ENCODE measurements around the gene PKN3. TPM values are rescaled to one million over a fixed set of nuclear protein-coding genes. Genes with fewer than 3 reads are reported as not detected.

The PKN3 gene
- total RNA-seq (2022; extraction: Qiagen RNA extraction): 13.1 to 18.5 TPM (median 16.8 TPM) in 5 replicates

GRCh38 chr9:128702445-128702948 is at the start of gene PKN3:
TSS of gene PKN3 (plus strand) at chr9:128702503. CDS start at chr9:128702916, 413 bp downstream.

GRCh38 chr9:128656416-128657343 is 45.6 kb upstream of the PKN3 start, which contains the start of gene DYNC2I2:
TSS of gene DYNC2I2 (minus strand) at chr9:128656847. CDS start at chr9:128656726, 121 bp downstream.

GRCh38 chr9:128688501-128689292 is 13.6 kb upstream of the PKN3 start, which contains the start of gene SET:
TSS of gene SET (plus strand) at chr9:128689222. CDS start at chr9:128689583, 361 bp downstream.

GRCh38 chr9:128723866-128724743 is 21.8 kb downstream of the PKN3 start, which contains the start of gene ZDHHC12:
TSS of gene ZDHHC12 (minus strand) at chr9:128724127. CDS start at chr9:128724093, 34 bp downstream.

Other genes starting within 250 kb of the PKN3 start
- gene ODF2, start 246.5 kb upstream of the PKN3 start, total RNA-seq (2022; extraction: Qiagen RNA extraction): 21.7 to 26.4 TPM (median 23.6 TPM) in 5 replicates
- gene GLE1, start 197.8 kb upstream of the PKN3 start, total RNA-seq (2022; extraction: Qiagen RNA extraction): 26.5 to 29.0 TPM (median 28.3 TPM) in 5 replicates
- 129 to 153 TPM (median 147 TPM) in 5 replicates for gene SPTAN1, start 149.9 kb upstream of the PKN3 start, total RNA-seq (2022; extraction: Qiagen RNA extraction)
- gene DYNC2I2, start 45.7 kb upstream of the PKN3 start, total RNA-seq (2022; extraction: Qiagen RNA extraction): 98.9 to 149 TPM (median 138 TPM) in 5 replicates
- 374 to 503 TPM (median 376 TPM) in 5 replicates for gene SET, start 13.3 kb upstream of the PKN3 start, total RNA-seq (2022; extraction: Qiagen RNA extraction)
- 65.4 to 100.0 TPM (median 97.3 TPM) in 5 replicates for gene ZDHHC12, start 21.6 kb downstream of the PKN3 start, total RNA-seq (2022; extraction: Qiagen RNA extraction)
- 14.9 to 18.2 TPM (median 16.2 TPM) in 5 replicates for gene ZER1, start 69.4 kb downstream of the PKN3 start, total RNA-seq (2022; extraction: Qiagen RNA extraction)
- 20.2 to 22.3 TPM (median 20.8 TPM) in 5 replicates for gene TBC1D13, start 84.8 kb downstream of the PKN3 start, total RNA-seq (2022; extraction: Qiagen RNA extraction)
- gene ENDOG, start 116.0 kb downstream of the PKN3 start, total RNA-seq (2022; extraction: Qiagen RNA extraction): 16.5 to 37.5 TPM (median 36.8 TPM) in 5 replicates
- gene SPOUT1, start 127.3 kb downstream of the PKN3 start, total RNA-seq (2022; extraction: Qiagen RNA extraction): 19.6 to 51.4 TPM (median 47.7 TPM) in 5 replicates
- gene KYAT1, start 179.4 kb downstream of the PKN3 start, total RNA-seq (2022; extraction: Qiagen RNA extraction): 9.8 to 15.3 TPM (median 13.1 TPM) in 5 replicates
- gene LRRC8A, start 179.6 kb downstream of the PKN3 start, total RNA-seq (2022; extraction: Qiagen RNA extraction): 132 to 153 TPM (median 147 TPM) in 5 replicates
- gene PHYHD1, start 218.5 kb downstream of the PKN3 start, total RNA-seq (2022; extraction: Qiagen RNA extraction): 0.20 to 0.33 TPM (median 0.25 TPM) in 5 replicates
- 36.8 to 41.3 TPM (median 40.6 TPM) in 5 replicates for gene DOLK, start 245.1 kb downstream of the PKN3 start, total RNA-seq (2022; extraction: Qiagen RNA extraction)
- 37.8 to 45.1 TPM (median 42.4 TPM) in 5 replicates for gene NUP188, start 245.2 kb downstream of the PKN3 start, total RNA-seq (2022; extraction: Qiagen RNA extraction)

Measured in A549 treated with AZD2906 at 1 μM for 4 hours (cell line).